GM19351 (cell line): ENCODE data around the gene MSL3B.

ENCODE experiments used
- ATAC-seq: cut with Tn5 transposase; IDR thresholded peaks from one replicate; pipeline ENCODE4 v1.9.1; 2021; ENCODE audit warnings: mild to moderate bottlenecking, moderate library complexity; ENCODE audit not compliant: unreplicated experiment

Gene MSL3B

DNA sequence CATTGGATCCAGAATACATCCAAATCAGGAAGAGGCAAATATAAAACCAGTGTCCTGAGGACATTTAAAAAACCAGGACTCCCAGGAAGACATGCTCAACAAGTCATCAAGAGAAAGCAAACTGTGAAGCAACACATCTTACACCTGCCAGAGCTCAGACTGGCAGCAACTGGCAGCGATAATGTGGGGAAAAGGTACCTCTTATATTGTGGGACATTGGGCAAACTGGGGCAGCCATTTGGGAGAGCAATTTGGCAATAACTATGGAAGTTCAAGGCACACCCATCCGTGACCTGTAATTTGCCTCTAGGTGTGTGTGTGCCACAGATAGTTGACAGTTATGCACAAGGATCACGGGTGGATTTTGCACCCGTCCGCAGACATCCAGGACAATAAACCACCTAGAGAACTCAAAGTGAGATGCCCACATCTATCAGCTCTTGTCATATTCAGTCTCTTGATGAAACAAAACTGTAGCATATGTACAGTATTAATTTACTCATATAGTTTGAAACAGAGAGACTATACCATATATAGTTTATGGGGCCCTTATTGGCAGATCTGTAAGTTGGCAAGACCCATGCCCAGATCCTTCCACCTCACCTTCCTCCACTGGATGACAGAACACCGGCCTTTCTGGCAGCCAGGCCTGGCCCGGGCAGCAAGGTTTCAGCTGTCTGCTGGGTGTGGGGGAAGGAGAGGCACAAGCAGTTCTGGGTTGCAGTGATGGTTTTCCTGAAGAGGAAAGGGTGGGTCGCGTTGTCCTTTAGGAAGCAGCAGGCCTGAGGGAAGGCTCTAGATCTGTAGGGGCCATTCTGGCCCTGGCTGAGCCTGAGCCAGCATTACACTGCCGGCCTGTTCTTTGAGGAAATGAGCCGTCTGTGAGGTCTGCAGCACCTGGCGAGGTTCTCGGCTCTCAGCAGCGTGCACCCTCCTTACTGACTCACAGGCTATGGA is 32.7 kb downstream of the MSL3B start:
- no peak for ATAC-seq

DNA sequence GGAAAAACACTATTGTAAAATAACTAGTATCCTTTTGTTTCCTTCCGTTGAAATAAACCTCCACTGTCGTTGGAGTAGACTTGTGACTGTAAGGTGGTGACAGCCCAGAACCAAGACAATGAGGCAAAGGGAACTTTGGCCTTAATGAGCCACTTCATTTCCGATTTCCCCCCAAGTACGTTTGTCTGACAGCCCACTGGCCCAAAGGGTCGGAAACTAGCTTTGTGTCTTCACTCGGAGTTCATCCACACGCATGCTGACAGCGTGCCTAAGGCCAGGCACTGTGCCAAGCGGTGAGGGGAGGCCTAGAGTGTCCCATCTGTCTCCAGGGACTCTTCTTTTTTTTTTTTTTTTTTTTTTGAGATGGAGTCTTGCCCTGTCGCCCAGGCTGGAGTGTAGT is 34.8 kb downstream of the MSL3B start:
- ATAC-seq: no peak

DNA sequence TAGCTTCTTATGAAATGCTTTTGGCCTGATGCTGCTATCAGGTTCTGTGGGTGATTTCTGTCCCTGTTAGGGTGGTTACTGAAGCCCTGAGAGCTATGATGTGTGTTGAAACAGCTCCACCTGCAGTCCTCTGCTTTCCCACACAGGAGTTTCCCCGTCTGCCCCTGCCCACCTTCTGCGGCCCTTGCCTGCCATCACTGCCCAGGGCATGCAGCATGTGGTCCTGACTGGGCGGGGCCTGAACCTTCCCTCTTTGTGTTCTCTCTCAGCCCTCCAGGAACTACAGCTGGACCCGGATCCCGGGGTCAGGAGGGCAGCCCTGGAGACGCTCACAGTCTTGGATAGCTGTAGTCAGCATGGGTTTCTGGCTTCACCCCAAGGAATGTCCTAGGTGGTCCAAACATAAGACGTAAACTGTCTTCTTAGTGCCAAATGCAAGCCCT is 35.3 kb downstream of the MSL3B start:
- ATAC-seq: no peak

DNA sequence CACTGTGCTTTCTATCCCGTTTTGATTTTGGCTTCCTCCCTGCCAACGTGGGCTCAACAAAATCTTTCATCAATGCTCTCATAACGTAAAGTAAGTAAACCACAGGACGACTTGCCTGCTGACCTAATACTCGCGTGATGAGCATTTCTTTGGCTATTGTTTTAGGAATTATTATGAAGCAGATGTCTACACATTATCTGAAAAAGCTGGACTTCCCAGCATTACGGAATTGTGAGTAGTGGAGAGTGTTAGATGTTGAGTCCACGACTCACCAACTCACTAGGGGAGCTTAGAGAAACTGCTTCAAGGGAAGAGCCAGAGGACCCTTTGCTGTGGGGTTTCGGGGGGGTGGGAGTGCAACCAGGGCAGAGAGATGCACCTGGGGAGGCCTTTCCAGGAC is 35.8 kb downstream of the MSL3B start:
- no peak for ATAC-seq

DNA sequence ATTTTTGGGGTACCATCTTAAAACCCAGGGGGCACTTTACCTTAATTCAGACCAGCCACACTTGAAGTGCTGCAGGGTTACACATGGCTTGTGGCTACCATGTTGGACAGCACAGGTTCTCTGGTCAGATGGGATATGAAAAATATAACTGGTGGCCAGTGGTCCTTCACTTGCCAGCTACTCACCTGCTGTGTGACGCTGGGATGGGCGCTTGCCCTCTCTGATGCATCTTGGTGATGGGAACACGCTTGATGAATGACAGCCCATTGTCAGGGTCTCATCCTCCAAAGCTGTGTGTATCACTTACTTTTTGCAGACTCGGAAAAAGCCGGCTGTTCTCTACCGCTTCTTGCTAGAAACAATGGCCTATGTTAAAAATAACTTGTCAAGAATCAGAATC is 36.3 kb downstream of the MSL3B start:
- ATAC-seq: no peak

DNA sequence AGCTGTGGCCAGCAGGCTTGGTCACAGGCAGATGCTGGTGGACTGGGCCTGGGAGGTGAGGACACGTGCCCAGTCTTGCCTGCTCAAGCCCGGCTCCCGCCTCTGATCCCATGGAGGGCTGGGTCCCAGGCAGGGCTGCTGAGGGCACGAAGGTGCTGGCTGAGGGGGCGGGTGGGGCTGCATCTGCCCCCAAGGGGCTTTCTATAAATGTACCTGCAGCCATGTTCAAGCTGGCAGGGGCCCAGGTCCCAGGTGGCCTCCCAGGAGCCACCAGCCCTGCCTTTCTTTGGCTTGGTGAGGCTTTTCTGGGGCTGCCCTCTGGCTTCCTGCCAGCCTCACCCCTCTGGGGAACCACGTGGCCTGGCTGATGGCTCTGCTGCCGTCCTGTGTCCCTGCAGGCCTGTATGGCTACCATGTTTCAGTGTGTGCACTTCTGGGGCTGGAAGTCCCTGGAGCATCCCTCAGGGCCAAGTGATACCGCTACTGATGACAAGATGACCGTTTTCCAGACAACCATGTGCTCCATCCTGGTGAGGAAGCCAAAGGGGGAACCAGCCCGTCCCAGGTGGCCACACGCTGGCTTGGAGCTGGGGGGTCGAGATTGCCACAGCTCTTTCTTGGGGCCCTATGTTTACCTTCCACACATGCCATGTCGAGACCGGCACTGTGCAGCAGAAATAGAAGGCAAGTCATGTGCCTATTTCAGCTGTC is 37.0 kb downstream of the MSL3B start:
- no peak for ATAC-seq

DNA sequence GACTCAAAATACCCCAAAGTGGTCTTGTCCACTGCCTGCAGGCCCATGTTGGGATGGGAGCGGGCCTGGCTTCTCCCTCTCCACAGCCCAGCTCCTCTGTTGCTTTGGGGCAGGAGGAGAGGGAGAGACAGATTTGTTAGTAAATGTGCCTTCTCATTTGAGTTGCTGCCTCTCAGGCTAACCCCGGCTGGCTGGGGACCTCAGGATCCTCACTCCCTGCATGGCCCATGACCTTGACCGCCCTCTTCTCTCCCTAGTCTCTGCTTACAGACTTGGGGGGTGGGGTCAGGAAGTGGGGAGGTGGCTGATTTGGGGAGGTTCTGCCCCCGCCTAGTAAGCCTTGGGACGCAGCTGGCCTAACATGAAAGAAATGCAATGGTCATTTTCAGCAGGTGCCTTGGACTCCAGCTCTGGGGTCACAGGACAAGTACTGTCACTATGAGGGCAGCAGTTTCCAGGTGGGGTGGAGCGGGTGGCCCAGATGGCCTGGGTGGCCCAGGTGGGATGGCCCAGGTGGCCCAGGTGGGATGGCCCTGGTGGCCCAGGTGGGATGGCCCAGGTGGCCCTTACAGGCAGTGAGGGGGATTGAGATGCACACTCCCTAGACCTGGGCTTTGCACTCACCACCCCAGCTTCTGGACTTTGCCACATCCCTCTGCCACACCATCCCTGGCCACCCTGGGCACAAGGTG is 37.9 kb downstream of the MSL3B start:
- no peak for ATAC-seq

DNA sequence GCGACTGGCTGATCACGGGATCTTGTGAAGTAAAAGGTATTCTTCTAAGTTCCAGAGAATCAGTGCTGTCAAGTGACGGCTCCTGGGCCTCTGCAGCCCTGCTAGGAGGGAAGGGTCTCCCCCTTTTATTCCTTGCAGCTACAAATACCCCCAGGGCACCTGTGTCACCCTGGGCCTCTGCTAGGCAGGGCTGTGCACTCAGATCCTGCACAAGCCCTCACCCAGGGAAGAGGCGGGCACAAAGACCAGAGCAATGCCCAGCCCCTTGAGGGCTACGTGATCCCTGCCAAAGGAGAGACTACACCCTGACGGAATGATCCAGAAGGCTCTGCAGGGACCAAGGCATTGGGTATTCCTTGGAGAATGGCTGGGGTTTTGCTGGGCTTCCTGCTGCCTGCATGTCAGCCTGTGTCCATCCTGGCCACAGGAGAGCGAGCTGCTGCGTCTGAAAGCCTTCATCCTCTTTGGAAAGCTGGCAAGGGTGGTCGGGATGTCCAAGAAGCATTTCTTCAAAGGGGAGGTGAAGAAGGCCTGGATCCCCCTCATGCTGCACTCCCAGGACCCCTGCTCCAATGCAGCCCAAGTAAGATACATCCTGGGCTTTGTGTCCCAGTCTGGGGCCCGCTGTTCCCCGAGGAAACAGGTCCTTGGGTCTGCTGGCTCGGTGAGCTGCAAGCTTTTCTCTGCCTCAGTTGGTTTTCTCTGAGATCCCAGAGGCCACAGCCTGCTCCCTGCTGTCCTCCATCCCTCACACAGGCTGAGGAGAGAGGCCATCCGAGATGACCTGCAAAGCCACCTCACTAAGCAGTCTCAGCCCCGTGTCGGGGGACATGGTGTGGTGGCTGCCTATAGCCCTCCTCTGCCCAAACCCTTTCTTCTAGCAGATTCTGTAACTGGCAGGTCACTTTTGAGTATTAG is 38.7 kb downstream of the MSL3B start:
- no peak for ATAC-seq

DNA sequence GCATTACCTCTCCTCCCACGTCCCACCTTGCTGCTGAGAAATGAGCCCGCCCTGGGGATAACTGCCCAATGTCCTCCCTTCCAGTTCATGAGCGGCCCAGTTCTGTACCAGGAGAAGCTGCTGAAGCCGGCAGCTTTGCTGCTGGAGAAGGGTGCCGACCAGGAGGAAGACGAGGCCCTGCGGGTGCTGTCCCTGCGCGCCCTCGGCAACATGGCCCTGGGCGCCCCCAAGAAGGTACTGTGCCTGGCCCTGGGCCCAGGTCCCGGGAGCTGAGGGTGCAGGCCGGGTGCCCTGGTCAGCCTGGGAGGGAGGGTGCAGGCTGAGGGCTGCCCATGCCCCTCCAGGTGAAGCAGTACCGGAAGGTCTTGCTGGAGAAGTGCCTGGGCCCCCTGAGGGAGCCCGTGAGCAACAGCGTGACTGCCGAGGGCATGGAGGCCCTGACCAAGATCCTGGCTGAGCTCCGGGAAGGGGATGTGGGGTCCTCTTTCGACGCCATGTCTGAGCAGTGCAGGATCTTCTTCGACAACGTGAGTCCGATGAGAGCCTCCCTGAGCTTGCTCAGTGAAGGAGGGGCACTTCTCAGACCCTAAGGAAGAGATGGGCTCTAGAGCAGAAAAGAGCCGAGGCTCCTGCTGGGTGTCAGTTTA is 39.5 kb downstream of the MSL3B start:
- no peak for ATAC-seq

DNA sequence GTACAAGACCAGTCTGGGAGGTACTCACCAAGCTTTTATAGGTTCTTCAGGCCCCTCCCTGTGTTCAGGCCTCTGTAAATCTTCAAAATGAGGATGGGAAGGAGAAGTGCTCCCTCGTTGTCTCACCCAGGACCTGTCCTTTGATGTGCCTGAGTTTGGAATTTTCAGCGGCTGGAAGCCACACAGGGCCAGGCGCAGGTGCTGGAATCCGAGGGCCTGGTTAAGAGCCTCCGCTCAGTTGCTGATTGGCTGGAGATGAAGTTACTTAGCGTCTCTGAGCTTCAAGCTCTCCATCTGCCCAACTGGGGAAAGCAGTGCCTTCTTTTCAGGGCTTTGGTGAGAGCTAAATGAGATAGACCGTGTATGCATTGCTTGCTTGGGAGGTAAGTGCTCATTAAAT is 43.8 kb downstream of the MSL3B start:
- no peak for ATAC-seq

DNA sequence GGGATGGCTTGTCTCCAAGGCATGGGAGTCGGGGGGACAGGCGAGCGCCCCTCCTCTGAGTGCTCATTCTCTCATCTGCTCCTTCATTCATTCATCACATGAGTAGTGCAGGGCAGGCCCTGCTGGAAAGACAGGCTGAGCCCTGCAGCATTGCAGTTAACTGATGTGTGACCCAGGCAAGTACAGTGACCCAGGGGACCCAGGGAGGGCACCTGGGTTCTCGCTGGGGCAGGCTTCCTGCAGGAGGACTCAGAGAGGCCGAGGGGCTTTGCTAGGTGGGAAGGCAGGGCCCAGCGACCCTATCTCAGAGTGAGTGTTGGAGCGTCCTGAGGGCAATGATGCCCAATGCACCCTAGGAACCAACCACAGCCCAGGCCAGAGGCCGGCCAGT is 44.5 kb downstream of the MSL3B start:
- ATAC-seq: no peak

DNA sequence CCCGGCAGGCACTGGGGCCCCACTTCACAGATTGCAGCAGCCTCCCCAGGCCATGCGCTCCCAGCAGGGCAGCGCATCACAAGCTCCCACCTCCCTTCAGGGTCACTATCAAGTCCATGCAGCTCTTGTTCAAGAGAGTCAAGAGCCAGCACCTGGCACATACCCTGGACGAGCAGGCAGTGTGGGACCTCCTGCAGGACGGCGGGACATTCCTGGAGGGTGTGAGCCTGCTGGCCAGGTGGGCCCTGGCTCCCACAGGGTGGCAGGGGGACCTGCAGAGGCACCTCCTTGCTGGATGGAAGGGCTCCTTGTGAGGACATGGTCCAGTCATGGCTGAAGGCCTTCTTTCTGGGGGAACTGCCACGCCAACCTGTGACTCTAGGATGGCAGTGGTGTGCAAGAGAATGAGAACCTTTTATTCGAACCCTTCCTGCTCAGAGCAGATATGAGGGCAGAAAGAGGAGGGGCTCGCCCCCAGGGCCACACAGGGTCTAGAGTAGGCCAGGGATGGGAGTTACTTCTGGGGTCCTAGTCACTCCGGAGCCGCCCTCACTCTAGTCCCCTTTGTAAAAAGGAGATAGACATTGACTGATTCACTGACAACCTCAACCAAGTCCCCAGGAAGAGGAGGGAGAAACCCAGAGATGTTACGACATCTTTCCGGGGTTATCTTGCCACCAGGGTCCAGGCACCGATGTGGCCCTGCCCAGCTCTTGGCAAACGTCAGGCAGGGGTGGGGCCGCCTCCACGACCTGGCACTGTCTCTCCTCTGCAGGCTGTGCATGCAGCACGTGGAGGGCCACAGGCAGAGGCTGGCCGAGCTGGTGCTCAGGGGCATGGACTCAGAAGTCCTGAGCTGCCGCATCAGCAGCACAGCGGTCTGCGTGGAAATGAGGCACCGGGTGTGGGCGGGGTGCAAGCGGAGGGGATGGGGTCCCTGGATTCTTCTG is 45.1 kb downstream of the MSL3B start:
- ATAC-seq: no peak

DNA sequence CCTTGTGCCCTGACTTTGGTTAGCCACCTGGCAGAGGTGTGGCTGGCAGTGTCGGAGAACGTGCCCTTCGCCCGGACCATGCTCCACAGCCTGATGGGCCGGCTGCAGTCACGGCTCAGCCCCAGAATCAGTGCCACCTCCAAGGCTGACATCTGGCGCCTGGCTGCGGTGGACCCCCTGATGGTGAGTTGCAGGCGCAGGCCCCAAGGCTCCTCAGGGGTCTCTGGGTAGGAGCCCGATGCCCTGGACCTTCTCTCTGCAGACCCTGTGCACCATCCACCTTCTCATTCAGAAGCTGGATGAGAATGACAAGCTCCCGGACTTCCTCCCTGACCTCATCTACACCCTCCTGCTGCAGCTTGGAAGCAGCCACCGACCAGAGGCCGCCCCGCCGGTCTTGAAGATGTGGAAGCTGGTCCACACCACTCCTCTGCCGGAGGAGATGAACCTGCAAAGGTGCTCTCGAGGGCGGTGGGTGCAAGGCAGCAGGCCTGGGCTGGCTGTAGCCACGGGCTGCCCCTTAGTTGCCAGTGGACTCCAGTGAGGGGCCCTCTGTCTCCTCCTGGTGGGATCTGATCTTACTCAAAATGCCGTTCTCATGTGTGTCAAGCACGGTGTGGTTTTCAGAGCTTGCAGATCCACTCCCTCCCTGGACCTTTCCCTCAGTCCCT is 46.0 kb downstream of the MSL3B start:
- no peak for ATAC-seq

DNA sequence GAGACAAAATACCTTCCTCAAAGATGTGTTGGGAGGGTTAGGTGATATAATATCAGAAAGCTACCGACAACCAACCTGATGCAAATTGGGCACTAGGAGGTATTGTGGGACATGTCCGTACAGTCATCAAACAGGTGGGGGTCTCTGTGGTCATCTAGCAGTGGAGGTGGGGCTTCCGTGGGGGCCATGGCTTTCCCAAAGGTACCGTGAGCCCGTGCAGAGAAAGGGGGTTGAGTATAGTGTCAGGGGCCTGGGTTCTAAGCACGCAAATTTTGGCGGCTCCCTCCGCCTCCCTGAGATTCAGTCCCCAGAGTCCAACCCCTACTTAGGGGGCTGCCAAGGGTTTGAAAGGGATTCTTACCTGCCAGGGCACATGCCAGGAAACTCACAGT is 46.5 kb downstream of the MSL3B start:
- no peak for ATAC-seq

DNA sequence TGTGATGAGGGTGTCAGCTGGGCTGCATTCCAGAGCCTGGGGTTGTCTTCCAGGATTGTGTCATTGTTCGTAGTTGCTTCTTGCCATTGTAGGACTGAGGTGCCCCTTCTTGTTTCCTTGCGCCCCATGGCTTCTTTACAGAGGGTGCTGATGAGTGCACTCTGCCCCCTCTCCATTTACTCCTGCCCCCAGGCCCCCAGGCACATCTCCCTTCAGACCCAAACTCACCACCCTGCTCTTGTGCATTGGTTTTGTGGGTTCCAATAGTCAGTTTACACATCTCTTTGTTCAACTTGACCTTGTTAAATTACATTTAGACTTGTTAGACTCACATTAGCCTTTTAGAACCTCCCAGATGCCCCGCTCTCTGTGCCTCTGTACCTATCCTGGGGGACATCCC is 47.0 kb downstream of the MSL3B start:
- ATAC-seq: no peak

DNA sequence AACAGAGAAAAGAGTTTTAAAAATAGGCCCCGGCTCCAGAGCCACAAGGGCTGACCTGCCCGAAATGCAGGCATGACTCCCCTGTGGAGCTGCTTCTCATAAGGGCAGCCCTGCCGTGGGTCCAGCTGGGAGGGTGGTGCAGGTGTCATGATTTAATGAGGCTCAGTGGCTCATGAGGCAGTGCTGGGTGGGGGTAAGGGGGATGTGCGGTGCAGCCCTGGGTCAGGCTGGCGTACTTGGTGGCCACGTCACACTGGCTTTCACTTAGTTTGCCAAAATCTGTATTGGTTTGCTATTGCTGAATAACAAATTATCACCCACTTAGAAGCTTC is 47.4 kb downstream of the MSL3B start:
- ATAC-seq: no peak

DNA sequence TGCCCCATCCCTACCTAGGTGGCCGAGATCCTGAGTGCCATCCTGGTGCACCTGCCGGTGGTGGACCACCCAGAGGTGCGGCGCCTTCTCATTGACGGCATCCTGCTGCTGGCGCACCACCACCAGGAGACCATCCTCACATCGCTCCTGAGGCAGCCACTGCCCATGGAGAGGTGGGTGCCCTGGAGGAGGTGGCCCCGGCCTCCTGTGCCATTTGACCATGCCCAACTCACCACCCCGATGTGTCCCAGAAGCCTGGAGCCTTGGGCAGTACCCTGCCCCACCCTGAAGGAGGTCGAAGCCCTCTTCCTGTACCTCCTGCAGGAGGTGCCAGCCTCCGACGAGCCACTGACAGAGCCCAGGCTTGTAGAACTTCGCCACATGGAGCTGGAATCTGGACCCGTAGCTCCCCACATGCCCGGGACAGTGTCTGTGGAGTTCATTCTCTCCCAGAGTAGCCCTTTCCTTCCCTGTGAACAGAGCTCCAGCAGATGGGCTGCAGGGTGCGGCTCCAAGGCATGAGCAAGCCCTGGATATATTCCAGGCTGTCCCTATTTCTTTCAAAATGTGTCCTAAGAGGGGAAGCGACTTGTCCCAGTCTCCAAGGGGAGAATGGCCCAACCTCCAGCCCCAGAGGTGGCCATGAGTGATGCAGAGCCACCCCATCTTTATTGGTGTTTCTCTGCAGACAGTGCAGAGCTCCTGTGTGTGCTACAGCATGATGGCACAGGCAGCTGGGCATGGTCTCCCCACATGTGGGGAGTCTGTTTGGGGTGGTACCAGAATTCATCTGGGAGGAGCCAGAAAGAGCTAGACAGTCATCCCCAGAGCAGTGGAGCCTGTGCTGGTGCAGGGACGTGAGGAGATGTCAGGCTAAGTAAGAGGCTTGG is 48.1 kb downstream of the MSL3B start:
- ATAC-seq: no peak
